22Rv1 (cell line): ENCODE data around the gene STK16.

ENCODE experiments used
- H3K27ac ChIP-seq: fragments of 450-650 bp; 2 replicates; pipeline ENCODE4 v1.5.1; 2017
- CTCF ChIP-seq: fragments of 450-650 bp; IDR thresholded peaks from 2 replicates; pipeline ENCODE4 v1.5.1; 2017; ENCODE audit warnings: mild to moderate bottlenecking
- ZFX ChIP-seq: fragments of 450-650 bp; IDR thresholded peaks from 2 replicates; pipeline ENCODE4 v1.6.1; 2017; ENCODE audit warnings: antibody characterized with exemption, borderline replicate concordance

Gene STK16

GRCh38 chr2:219287580-219288265 is 42.4 kb downstream of the STK16 start:
- TF ChIP-seq CTCF (no peak), ZFX (no peak)
- H3K27ac ChIP-seq: no peak overlapping the region

GRCh38 chr2:219289195-219289536 is 43.9 kb downstream of the STK16 start:
- TF ChIP-seq ZFX: no peak
- TF ChIP-seq CTCF: no peak
- no peak overlapping the region for H3K27ac ChIP-seq

GRCh38 chr2:219289537-219290361 is 44.5 kb downstream of the STK16 start:
- TF ChIP-seq ZFX (no peak), CTCF (no peak)
- no peak overlapping the region for H3K27ac ChIP-seq

GRCh38 chr2:219290381-219291171 is 45.3 kb downstream of the STK16 start:
- TF ChIP-seq ZFX: no peak
- TF ChIP-seq CTCF: no peak
- H3K27ac ChIP-seq: no peak overlapping the region

GRCh38 chr2:219291394-219291793 is 46.1 kb downstream of the STK16 start:
- TF ChIP-seq ZFX (no peak), CTCF (no peak)
- H3K27ac ChIP-seq: no peak overlapping the region

GRCh38 chr2:219291910-219292490 is 46.7 kb downstream of the STK16 start:
- no peak overlapping the region for H3K27ac ChIP-seq
- no peak for TF ChIP-seq ZFX
- no peak for TF ChIP-seq CTCF
